CD4-positive, alpha-beta T cell treated with Interleukin-15 for 4 hours (primary cell): ENCODE results near the gene ALDH4A1.

Source experiments
- DNase-seq: peaks from one replicate; pipeline ENCODE4 v3.0.0-alpha.2; 2020; ENCODE audit warnings: low spot score

The ALDH4A1 gene

DNA sequence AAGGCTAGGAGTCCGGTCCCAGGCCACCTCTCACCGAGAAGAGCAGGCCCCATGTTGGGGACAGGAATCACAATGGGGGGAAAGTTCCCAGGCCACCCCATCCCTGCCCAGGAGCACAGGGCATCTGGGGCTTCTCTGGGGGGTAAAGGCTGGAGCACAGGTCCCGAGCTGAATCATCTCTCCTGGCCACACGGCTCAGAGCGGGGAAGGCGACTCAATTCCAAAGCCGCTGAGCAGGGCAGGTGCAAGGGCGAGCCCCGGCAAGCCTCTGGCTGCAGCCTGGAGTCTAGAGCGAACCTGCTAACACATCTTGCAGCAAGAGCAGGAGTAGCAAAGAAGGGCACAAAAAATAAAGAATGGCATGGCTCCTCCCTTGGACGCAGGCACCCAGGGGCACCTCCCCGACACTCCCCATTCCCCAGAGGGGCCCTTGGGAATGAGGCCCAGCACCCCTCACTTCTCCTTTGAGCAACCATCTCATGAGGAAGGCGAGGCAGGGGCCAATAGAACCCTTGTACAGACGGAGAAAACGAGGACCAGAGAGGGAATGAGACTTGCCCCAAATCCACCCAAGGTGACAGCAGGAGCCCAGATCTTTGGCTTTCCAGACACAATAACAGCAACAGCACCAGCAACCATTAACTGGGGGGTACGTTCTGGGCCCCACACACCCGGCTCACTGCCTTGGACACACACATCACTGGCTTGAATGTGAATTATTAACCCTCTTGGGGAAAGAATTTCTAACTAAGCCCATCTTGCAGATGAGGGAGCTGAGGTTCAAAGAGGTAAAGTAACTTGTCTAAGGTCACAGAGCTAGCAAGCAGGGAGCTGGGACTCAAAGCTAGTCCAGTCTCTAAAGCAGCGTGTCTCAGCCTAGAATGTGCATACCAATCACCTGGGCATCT, 20.7 kb upstream of the ALDH4A1 start:
- no peak for DNase-seq

DNA sequence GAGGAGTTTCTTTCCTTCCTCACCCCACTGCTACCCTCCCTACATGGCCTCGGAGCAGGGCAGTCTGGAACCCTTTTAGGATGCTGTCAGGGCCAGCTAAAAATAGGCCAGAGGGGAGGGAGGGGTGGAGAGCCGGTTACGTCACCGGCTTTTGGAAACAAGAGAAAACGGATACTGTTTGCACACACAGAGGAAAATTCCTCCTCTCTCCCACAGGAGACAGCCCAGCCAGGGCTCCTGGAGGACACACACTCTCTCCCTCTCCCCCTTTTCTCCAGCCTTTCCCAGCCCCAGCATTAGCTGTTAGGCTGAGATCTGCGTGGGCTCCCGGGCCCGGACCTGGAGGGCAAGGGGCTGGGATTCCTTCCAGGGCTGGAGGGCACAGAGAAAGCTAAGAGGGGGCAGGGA, 20.0 kb upstream of the ALDH4A1 start:
- no peak for DNase-seq

- no peak for DNase-seq
These were observed 19.3 kb upstream of the ALDH4A1 start for GRCh38 chr1:18921516-18922251.

DNA sequence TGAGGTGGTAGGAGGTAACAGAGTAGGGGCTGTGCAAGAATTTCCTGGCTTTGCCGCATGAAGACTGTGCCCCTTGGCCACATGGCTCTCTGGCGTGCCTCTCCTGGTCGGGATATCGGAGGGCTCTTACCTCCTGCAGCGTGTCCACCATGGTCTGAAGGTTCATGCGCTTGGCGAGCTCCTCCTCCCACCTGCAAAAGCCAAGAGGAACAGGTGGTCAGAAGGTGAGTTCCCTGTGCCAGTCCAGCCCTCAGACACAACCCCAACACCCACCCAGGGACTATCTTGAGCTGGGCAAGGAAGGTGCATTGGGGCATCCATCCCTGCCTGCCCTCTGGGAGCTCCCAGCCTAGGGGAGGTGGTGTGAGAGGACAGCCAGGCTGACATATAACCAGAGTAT, 18.6 kb upstream of the ALDH4A1 start:
- DNase-seq: no peak

DNA sequence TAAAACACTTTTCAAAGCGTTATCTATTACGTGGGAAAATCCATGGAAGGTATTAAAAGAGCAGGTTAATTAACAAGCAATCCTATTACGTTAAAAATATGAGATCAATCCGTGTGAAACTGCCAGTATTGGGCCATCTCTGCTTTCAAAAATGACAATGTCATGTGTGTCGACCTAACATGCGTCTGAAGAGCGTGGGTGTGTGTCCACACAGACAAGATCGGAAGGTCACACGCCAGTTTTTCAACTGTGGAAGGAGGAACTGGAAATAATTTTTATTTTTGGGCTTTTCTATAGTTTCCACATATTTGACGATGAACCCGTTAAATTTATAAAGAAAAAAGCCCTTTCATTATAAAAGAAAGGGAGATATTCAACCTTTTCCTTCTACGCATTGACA, 17.6 kb upstream of the ALDH4A1 start:
- DNase-seq: no peak

- DNase-seq: no peak
These were observed 17.0 kb upstream of the ALDH4A1 start for GRCh38 chr1:18919197-18919905.

DNA sequence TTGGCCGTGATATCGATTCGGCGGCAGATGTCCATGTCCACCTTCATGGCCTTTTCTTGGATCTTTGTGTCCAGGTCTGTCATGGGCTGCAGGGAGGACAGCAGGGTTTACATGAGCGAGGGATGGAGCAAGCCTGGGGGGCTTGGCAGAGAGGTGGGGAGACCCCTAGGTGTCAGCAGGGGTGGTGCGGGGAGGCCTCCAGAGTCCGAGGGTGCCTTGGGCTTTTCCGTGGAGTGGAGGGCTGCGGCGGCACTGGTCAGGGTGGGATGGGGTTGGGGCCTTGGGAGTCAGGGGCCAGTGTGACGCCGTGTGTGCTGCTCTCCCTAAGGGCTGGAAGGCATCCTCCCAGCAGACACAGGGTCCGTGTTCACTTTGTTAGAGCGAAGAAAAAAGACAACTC, 16.1 kb upstream of the ALDH4A1 start:
- DNase-seq: no peak

DNA sequence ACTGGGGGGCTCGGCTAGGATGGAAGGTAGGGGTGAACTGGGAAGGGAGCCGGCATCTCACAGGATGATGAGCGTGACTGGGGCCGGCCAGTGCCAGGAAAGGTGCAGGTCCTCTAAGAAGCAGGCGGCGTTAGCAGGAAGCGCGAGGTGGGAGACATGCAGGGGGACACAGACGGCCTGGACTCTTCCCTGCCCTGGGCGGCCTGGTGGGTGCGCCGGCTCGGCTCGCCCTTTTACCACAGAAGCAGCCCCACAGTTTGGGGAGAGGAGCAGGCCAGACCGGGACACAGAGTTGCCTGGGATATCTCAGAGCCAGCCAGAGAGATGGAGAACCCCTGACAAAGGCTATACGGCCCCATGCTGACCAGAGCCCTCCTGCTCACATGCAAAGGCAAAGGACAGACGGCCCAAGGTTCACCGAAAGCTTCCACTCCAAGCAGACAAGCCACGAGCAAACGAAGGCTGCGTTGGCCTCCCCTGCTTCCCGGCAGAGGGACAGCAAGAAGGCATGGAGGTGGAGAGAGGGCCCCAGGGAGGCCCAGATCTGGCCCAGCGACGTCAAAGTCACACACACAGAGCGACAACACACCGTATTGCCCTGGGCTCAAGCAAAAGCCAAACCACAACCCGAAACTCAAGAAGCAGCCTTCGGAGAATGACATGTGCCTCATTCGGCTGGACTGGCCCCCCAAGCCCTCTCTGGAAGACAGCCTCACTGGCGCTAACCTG, 14.9 kb upstream of the ALDH4A1 start:
- DNase-seq: no peak

DNA sequence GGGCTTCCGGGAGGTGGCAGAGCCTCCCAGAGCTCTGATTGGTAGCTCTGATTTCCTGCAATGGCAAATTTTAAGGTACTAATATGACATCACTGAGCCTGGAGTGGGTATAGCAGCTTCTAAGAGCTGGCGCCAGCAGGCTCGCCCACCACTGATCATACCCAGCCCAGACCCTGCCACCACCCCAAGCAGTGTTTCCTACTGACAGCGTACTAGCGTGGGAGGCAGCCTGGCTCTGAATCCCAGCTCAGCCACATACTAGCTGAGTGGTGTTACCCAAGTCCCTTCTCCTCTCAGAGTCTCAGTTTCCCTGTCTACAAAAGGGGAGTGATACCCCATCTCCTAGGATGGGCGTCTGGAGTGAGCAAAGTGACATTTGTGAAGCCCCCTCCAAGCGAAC, 13.0 kb upstream of the ALDH4A1 start:
- no peak for DNase-seq

DNA sequence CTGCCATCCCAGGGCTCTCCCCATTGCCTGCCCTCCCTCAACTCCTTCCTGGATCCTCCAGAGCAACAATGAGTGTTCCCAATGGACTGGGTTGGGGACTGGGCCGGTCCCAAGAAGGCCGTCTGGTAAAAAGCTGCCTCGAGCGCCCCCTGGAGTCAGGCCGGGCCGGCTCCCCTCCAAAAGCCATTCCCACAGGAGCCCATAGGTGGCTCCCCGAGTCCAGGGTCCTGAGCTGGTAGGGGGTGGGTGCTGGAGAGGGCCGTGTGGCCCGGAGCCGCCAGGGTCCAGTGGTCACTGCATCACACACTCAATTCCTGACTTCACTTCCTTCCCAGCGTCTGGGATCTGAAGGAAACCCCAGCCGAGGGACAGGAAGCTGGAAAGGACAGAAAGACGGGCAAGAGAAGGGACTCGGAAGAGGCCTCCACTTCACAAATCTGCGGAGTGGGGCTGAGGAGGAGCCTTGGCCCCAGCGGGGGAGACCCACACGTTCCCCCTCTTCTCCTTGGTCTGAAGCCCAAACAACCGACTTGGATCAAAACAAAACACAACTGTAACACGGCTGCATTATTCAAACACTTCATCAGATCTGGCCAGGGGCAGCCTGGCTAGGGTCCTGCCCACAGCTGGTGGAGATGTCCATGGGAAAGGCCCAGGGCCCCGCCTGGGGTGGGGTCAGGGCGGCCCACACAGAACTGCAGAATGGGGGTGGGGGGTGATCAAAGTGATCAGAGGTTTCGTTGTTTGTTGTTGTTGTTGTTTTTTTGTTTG, 10.9 kb upstream of the ALDH4A1 start:
- peak; percentile 71 for DNase-seq

DNA sequence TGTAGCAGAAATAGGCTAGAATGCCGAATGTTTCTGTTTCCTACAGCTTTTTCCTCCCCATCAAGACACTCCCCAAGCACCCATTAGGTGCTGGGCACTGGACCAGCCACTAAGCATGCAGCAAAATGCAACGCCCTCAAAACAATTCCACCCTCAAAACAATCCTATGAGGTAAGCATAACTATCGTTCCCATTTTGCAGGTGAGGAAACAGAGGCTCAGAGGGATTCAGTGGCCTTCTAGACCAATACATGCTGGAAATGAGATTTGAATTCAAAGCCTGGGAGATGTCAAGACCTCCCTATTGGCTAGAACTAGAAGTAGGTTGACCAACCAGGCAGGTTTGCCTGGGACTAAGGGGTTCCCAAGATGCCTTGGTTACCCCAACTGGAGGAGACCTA, 10.2 kb upstream of the ALDH4A1 start:
- DNase-seq: no peak

- no peak for DNase-seq
These were observed 6.8 kb upstream of the ALDH4A1 start for GRCh38 chr1:18908911-18909771.

- no peak for DNase-seq
These were observed 5.8 kb upstream of the ALDH4A1 start for GRCh38 chr1:18907917-18908845.

GRCh38 chr1:18907021-18907916, 4.9 kb upstream of the ALDH4A1 start:
- peak; percentile 82 for DNase-seq

DNA sequence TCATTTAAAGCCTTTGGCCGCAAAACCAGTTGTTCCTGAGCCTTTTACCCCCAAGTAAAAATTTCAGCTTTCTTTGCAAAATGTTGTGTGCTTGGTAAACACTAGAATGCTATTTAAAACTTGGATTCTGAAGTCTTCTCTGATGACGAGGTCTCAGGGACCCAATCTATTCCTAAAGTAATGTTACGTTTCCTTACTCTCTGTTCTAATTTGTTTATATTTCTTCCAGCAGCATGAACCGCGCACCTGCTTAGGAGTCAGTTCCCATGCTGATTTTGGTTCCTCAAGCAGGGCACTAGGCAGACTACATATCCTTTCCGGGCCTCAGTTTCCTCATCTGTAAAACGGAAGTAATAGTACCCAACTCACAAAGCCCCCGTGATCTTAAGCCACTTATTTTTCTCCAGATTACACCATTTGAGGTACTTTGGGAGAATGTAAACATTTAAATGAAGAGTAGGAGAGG, 969 bp upstream of the ALDH4A1 start:
- DNase-seq: no peak

DNA sequence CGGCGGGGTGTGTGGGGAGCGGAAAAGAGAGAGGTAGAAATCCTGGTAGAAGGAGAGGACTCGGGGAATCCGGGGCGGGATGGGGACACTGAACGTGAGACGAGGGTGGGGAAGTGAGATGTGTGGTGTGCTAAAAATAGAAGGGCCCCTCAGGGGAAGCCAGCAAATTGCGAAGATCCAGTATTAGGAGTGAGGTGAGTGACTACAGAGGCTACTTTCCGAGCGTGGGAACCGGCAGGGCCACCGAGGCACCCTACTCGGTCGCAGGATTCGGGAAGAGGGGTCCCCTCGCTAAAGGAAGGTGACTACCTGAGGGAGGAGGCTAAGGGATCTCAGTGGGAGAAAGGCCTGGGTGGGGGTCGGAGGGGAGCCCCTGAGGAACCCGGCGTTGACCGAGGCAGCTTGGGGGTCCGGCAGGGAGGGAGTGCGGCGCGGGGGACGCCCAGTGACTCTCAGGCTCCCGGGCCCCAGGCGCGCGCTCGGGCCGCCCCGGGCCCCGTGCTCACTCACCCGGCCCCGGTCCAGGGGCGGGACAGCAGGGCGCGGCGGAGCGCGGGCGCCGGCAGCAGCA, 318 bp downstream of the ALDH4A1 start:
- DNase-seq: no peak

- DNase-seq: no peak
These were observed 1.0 kb downstream of the ALDH4A1 start for GRCh38 chr1:18901147-18901951.
